Lung (tissue), 12 donors: ENCODE data around the gene STK11IP. TPM values are rescaled to one million over a fixed set of nuclear protein-coding genes. Genes with fewer than 3 reads are reported as not detected.
A peak's percentile ranks its signal among the peaks of the same experiment; 100 is the strongest.

Source experiments
- ATAC-seq: fragments of 200-7000 bp; cut with Tn5 transposase; one replicate; pipeline ENCODE4 v1.9.1; 2020; ENCODE audit warnings: moderate number of reproducible peaks; ENCODE audit not compliant: insufficient read depth, low FRiP score
- DNase-seq, 3 donors: peaks; one replicate each; pipeline ENCODE4 v3.0.0-alpha.2; 2013 to 2017
- H3K27ac ChIP-seq, 2 donors: one replicate each; pipeline ENCODE4 v1.5.1; 2013; ENCODE audit warnings: mild to moderate bottlenecking in 2 of 2, moderate library complexity in 2 of 2, control low read depth in 1 of 2, inconsistent platforms in 1 of 2, low read depth in 1 of 2, low read length in 1 of 2
- H3K27me3 ChIP-seq, 3 donors: one replicate each; pipeline ENCODE4 v1.5.1; 2013; ENCODE audit warnings: low read length in 2 of 3; ENCODE audit not compliant: control insufficient read depth in 3 of 3, insufficient read depth in 3 of 3
- H3K36me3 ChIP-seq, 4 donors: one replicate each; pipeline ENCODE4 v1.5.1; 2013; ENCODE audit warnings: low read length in 4 of 4, mild to moderate bottlenecking in 1 of 4, moderate library complexity in 1 of 4; ENCODE audit not compliant: control insufficient read depth in 4 of 4, insufficient read depth in 4 of 4
- H3K4me1 ChIP-seq, 5 donors: one replicate each; pipeline ENCODE4 v1.5.1; 2013; ENCODE audit warnings: low read length in 5 of 5, mild to moderate bottlenecking in 2 of 5, moderate library complexity in 1 of 5; ENCODE audit not compliant: control insufficient read depth in 5 of 5, insufficient read depth in 5 of 5
- H3K4me3 ChIP-seq: one replicate; pipeline ENCODE4 v1.5.1; 2013; ENCODE audit warnings: mild to moderate bottlenecking, control low read depth, moderate library complexity
- H3K9ac ChIP-seq, 2 donors: one replicate each; pipeline ENCODE4 v1.5.1; 2013; ENCODE audit warnings: low read length in 2 of 2, control low read depth in 1 of 2; ENCODE audit not compliant: insufficient read depth in 1 of 2
- H3K9me3 ChIP-seq, 4 donors: one replicate each; pipeline ENCODE4 v1.5.1; 2013; ENCODE audit warnings: low read length in 3 of 4, mild to moderate bottlenecking in 1 of 4, moderate library complexity in 1 of 4; ENCODE audit not compliant: control insufficient read depth in 4 of 4, insufficient read depth in 3 of 4
- CTCF ChIP-seq: IDR thresholded peaks from 2 replicates; pipeline ENCODE4 v1.5.1; 2012; ENCODE audit warnings: mild to moderate bottlenecking; ENCODE audit errors: control extremely low read depth, extremely low read depth
- WGBS, 2 donors: extraction: QIAGEN DNeasy Blood & Tissue Kit; methylation state at CpG; one replicate each; pipeline ENCODE4 v1.1.7; 2013; 5-methylcytosine and 5-hydroxymethylcytosine counted together
- polyA plus RNA-seq, 2 donors: library from polyadenylated mRNA; stranded (reverse); fragments of 200-250 nt; gene quantifications; one replicate each; pipeline ENCODE4 v1.2.1, GENCODE V29; 2013
- total RNA-seq, 2 donors: library from RNA; depleted of rRNA in 1 of 2; stranded (reverse); fragments of >200 nt in 1 of 2; gene quantifications; one replicate each; pipeline ENCODE4 v1.2.1, GENCODE V29; 2014 to 2021
- donor health status: control.
- donor health status: control.
- donor health status: Bipolar disorder and iron deficiency.
- donor health status: healthy.
- donor health status: DM: yes; HTN: yes; CAD: no.

STK11IP gene
- total and polyA plus RNA-seq, 4 donors: 21.5 to 46.0 (median 23.1) TPM

- WGBS, 2 donors: 72 to 86% methylated on average over 11 to 13 of the region's 13 CpGs
- Histone ChIP-seq H3K27me3 (peaks cover 0 to 3% (median 0%) of the 10 kb centered on the region in 3 donors), H3K36me3 (peaks cover 0 to 9% (median 3%) of the 10 kb centered on the region in 4 donors), H3K4me3 (no peak overlapping the region), H3K9ac (no peak overlapping the region), H3K4me1 (peaks cover 0 to 5% (median 0%) of the 10 kb centered on the region in 5 donors), H3K27ac (peak overlapping the region in 1 of 2 donors; percentile 52), H3K9me3 (peaks cover 0 to 2% (median 0%) of the 10 kb centered on the region in 4 donors)
- DNase-seq (no peak), ATAC-seq (no peak)
- no peak for TF ChIP-seq CTCF
Observed at GRCh38 chr2:219636941-219637841, 39.5 kb downstream of the STK11IP start.

- Histone ChIP-seq H3K27ac (peak overlapping the region in 1 of 2 donors; percentile 52), H3K4me1 (peaks cover 0 to 11% (median 0%) of the 10 kb centered on the region in 5 donors), H3K4me3 (no peak overlapping the region), H3K36me3 (peaks cover 0 to 9% (median 3%) of the 10 kb centered on the region in 4 donors), H3K9ac (no peak overlapping the region), H3K9me3 (peaks cover 0 to 2% (median 0%) of the 10 kb centered on the region in 4 donors), H3K27me3 (peaks cover 0 to 3% (median 0%) of the 10 kb centered on the region in 3 donors)
- no peak for TF ChIP-seq CTCF
- DNase-seq: no peak
- ATAC-seq: no peak
- 86 to 92% methylated on average over 9 of the region's 9 CpGs for WGBS, 2 donors
Observed at GRCh38 chr2:219637842-219638185, 40.2 kb downstream of the STK11IP start.

- 85 to 90% methylated on average over 17 of the region's 17 CpGs for WGBS, 2 donors
- no peak for TF ChIP-seq CTCF
Observed at GRCh38 chr2:219638217-219638947, 40.7 kb downstream of the STK11IP start.

More at GRCh38 chr2:219638217-219638947, 40.7 kb downstream of the STK11IP start:
- no peak overlapping the region for H3K9ac ChIP-seq
- H3K4me1 ChIP-seq: peaks cover 0 to 14% (median 0%) of the 10 kb centered on the region in 5 donors
- peaks cover 0 to 3% (median 0%) of the 10 kb centered on the region in 3 donors for H3K27me3 ChIP-seq
- peaks cover 0 to 2% (median 0%) of the 10 kb centered on the region in 4 donors for H3K9me3 ChIP-seq
- H3K36me3 ChIP-seq: peaks cover 0 to 9% (median 3%) of the 10 kb centered on the region in 4 donors
- no peak overlapping the region for H3K4me3 ChIP-seq
- DNase-seq: no peak
- peak overlapping the region in 1 of 2 donors; percentile 56 for H3K27ac ChIP-seq
- ATAC-seq: no peak
